ENCODE measurements around the gene ANKFY1. TPM values are rescaled to one million over a fixed set of nuclear protein-coding genes. Genes with fewer than 3 reads are reported as not detected.

The ANKFY1 gene
- polyA plus RNA-seq, 1 donor, result 57.7 TPM

DNA sequence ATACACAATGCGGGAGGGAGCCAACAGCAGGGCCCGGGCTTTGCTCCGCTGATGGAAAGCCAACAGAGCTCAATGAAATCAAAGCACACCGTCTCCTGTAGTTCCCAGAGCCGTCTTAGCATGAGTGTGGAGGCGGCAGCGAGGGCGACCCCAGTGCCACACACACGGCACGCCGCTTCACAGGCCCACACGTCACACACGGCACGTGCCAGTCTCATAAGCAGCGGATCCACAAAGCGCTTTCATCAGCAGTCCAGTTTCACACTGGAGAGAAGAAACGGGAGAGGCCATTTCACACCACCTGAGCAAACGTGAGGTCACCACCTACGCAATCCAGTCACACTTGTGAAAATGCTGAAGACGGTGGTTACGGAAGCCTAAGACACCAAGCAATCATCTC lies 86.0 kb downstream of the ANKFY1 start:
- no peak for DNase-seq

DNA sequence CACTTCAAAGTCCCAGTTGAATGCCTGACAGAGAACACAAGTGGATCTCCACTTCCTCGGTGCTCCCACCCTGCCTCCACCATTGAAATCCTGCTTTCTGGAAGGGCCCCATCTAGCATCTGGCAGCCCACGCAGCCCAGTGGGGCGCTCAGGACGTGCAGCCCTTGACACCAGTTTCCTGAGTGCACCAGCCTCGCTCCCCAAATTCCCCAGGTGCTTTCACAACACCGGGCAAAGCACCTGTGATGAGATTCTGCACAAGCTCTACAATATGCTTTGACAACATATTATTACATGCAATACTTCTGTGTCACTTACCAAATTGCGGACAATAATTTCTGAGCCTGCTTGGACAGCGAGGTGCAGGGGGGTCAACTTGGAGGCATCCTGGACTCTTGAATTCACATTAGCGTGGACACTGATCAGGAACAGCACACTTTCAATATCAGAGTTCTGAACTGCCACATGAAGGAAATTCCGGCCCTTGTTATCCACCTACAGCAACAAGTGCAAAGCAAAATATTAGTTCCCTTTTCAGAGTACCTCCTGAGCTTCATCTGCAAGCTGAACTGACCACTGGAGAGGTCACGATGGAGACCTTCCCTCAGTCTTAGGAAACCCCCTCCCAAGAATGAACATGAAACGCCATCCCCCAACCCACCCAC lies 86.8 kb downstream of the ANKFY1 start:
- no peak for DNase-seq

DNA sequence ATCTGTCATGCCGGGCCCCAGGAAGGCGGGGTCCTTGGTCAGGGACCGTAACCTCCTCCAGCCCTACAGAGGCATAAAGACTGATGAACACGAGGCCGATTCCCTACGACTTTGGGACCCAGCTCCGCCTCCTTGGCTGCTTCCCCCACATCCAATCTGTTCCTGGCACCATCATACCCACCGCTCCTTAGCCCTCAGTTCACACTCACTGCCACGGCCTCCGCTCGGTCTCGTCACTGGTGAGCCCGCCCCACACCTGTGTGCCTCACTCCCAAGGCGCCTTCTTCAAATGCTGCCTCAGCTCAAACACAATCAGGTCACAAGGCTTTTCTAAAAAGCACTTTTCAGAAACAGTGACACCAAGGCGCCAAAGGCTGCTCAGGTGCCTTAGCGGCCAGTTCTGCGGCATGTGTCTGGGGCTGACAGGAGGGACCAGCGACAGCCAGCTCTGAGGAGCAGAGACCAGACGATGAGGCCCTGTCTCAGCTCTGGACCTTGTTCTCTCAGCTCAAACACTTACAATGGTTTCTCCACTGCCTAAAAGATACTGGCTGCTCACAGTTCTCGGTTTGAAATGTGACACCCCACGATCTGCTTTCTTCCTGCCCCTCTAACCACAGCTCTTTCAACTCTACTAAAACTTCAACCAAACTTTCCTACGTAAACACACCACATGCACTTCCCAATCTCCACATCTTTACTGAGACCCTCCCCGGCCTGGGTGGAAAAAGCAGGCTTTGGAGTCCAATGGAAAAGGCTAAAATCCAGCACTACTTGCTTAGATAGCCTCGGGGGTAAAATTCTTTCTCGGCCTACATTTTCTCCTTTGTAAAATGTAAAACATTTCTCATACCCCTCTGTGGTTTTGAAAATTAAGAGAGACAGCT lies 87.6 kb downstream of the ANKFY1 start:
- DNase-seq, result peak; percentile 44

DNA sequence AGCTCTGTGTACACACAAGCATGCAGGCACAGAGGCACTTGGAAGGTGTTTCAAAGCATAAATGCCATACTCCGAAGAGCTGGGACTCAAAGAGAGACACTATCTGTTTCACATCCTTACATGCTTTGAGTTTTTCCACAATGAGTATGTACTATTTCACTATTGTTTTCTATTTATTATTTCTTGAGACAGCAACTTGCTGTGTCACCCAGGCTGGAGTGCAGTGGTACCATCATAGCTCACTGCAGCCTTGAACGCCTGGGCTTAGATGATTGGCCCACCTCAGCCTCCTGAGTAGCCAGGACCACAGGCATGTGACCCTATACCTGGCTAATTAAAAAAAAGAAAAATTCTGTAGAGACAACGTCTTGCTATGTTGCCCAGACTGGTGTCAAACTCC lies 89.2 kb downstream of the ANKFY1 start:
- DNase-seq, result no peak

DNA sequence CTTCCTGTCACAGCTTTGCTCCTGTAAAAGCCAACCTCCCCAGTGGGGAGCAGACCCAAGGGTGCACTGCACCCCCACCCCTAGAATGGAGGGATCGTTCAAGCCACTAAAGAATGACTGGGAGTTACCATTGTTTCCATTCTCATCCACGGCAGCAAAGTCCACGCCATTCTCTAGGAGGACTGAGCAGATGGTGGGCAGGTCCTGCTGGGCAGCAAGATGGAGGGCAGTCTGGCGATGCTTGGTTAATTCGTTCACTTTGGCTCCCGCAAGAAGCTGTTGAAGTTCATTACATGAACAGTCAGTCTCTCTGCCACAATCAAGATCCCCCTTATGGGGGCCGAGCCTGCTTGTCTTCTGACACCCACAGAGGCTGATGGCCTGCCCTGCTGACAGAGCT lies 90.0 kb downstream of the ANKFY1 start:
- no peak for DNase-seq

DNA sequence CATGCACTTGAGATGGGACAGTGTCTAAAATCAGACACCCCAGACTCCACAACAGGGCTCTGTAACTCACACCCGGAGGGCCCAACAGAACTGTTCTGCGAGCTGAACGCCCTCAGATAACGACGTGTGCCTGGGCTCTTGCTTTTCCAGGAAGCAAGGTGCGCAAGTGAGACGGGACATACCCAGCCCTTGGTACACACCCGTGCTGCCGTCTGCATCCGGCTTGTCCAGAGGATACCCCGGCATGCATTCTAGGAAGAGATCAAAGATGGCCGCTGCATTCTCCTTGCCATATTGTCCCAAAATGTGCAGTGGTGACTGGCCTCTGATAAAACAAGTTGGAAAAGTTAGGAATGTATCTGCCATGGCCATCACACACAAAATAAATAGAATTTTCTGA lies 91.4 kb downstream of the ANKFY1 start:
- no peak for DNase-seq

DNA sequence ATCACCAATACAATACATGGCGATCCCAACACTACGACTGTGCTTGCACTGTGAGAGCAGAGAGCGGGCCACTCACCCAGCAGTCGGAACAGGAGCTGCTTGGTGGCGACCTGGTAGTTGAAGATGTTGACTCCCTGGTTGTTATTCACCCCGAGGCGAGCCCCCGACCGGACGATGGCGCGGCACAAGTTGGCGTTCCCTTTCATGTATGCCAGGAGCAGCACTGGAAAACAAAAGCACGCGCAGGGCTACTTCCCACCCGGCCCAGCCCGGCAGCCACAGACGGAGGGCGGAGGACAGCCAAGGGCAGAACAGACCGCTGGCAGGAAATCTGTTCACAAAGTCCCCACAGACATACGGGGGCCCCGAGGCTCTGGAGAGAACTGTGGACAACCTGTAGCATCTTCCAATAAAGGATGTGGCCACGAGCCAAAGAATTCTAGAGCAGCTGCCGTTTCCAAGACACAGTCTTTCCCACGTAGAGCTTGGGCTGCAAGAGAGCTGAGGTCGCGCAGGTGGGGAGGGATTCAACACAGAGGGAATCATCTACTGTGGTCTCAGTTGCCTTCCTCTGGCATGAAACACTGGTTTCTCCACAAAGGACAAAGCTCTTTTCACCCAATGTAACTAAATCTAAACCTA lies 93.0 kb downstream of the ANKFY1 start:
- no peak for DNase-seq

DNA sequence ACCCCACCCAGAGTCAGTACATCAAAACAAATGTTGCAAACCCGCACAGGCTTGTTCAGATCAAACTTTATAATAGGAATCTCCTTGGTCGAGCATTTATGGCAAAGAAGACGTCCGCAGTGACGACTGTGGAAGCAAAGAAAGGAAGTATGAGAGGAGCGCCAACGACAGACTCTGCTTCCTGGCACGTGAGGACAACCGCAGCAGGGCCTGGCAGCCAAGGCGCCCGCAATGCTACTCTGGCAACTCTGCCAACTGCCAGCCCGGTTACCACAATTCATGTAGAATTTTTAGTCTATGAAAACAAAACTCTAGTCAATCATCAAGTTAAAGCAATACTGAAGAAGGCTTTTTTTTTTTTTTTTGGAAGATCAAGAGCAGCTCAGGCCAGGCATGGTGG lies 96.0 kb downstream of the ANKFY1 start:
- DNase-seq, result no peak

DNA sequence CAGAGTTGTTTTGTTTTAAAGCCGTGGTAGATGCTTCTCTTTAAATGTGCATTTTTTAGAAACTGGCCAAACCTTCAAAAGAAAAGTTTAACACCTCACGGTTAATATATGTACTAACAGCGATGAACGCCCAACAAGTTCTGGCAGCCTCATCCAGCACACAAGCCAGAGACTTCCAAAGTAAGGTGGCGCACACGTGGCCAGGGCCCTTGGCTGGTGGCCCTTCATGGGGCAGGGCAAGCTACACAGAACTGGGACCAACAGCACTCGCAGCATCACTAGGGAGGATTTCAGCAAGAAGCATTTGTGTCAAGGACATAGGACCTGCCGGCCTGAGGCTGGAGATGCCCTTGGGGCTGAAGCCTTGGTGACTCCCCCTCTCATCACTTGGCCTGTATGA lies 97.4 kb downstream of the ANKFY1 start:
- no peak for DNase-seq

DNA sequence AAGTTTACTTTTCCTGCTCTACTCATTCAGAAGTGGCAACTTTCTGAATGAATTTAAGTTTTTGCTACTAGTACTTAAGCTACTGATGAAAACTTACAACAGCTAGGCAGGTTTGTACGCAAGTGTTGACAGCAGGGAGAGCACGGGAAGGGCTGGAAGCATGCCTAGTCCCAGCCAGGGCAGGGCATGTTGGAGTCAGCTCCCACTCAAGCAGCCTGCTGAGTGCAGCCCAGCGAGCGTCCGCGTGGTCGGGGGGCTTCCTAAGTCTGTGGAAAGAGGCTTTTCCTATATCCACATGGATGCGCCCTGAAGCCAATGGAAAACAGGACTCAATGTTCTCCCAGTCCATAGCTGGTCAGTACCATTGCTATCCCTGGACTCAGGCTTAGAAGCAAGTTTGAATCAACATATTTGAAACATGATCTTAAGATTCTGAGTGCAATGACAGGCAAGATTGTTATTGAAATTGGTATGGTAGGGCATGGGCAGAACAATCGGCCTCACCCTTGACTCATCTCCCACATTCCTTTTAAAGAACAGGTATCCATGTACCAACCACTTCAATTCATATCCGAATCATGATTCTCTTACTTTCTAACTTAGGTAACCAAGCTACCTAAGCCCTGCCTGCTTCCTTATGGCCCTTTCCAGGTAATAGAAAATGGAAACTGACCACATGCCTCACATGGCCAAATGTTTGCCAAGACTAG lies 98.3 kb downstream of the ANKFY1 start:
- DNase-seq, result no peak

DNA sequence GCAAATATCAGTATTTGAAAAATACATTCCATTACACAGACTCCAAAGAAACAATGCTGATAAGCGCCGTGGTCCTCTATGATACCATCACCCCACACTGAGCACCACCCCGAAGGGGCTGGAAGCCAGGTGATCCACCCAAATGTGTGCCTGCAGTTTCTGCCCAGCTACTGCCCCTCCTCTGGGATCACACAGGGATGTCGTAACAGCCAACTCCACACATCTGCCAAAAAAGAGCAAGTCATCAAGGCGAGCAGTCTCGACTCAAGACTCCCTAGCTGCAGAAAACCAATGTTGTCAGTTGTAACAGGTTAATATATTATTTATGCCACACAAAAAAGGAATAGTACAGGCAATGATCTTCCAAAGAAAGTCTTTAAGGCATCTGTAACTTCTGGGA lies 99.8 kb downstream of the ANKFY1 start:
- no peak for DNase-seq

DNA sequence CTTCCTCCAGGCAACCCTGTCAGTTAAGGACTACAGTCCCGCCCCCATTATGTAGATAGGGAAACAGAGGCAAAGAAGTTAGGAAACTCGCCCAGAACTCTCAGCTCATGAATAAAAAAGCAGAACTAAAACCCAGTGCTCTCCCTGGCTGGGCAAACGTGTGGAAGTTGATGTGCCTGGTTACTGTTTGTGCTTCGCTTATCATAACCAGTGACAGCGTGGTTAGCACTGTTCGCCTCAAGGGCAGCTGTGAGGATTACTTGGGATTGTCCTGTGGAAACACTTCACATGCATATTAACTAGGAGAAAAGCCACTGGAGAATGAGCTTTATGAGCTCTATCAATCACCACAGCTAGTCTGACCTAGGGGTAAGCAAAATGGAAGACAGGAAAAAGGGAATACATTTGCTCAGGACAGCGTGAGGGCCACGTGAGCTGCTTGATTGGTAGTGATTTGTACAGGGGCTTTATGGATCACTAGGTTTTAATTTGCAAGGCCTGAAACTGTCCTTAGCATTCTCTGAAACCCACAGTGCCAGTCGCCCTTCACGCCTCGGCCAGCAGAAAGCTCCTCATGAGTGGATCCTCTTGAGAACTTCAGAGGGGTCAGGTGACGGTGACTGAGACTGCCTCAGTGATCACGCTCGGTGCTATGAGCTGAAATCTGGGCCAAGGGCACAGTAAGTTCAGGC lies 100.9 kb downstream of the ANKFY1 start:
- peak; percentile 53 for DNase-seq

DNA sequence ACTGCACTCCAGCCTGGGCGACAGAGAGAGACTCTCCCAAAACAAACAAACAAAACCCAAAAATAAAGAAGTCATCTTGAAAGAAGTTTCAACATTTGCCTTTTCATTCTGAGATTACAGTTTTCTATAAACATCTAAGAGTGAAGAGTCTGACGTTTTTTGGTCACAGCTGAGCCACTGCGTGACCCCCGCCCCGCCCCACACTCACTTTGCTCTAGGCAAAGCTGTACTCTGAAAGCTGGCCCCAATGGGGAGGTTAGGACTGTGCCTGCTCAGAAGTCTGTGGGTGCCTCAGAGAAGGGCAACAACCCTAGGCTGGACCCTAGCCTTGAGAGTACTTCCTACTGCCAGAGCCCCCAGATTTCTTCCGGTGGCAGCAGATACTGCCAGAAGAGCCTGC lies 101.5 kb downstream of the ANKFY1 start:
- DNase-seq, result no peak

DNA sequence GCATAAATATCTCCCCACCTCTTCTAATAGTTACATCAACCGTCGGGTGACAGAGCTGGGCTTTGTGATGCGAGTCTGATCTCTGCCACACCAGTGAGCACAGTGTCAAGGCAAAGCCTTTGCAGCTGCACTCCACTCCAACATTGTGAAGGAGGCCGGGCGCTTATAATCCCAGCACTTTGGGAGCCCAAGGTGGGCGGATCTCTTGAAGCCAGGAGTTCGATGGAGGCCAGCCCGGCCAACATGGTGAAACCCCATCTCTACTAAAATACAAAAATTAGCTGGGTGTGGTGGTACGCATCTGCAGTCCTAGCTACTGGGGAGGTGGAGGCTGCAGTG lies 101.8 kb downstream of the ANKFY1 start:
- DNase-seq, result no peak

DNA sequence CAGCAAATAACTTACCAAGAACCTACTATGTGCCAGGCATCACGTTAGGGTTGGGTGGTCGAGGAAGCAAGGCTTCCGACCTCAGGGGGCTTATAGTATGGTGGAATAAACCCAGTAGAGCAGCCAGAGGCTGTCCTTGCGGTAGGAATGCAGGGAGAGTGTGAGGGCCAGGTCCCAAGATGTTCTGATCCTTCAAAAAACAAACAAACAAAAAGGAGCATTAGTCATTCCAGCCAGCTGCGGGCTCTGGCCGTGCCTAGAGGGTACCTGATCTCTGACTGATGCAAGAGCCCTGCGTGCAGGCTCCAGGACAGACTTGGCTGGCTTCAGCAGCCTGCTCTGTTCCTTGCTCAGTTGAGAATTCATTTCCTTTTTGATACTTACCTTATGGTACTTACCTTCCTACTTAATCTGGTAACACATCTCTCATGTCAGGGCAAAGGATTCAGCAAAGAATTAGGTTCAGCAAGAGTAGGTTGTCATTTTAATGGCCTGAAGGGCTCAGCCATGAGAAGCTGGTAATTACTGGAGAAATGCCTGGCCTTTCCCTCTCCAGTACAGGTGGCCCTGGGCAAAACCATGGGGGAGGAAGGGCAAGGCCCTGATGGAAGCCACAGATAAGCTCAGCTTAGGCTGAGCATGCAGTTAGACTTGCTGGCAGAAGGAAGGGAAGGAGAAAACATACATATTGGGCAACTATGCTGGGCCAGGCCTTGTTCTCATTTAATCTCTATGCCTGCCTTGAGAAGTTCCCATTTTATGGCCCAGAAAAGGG lies 102.4 kb downstream of the ANKFY1 start:
- no peak for DNase-seq

DNA sequence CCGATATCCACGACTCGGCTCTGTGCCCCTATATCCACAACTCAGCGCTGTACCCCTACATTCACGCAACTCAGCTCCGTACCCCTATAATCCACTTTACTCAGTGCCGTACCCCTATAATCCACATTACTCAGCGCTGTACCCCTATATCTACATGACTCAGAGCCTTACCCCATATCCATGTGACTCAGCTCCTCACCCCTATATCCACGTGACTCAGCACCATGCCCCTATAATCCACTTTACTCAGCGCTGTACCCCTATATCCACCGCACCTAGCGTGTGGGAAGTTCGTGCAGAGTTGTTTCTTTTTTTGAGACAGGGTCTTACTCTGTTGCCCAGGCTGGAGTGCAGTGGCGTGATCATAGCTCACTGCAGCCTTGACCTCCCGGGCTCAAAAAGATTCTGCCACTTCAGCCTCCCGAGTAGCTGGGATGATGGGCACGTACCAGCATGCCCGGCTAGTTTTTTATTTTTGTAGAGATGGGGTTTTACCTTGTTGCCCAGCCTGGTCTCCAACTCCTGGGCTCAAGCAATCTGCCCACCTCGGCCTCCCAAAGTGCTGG lies 103.4 kb downstream of the ANKFY1 start:
- DNase-seq, result no peak

DNA sequence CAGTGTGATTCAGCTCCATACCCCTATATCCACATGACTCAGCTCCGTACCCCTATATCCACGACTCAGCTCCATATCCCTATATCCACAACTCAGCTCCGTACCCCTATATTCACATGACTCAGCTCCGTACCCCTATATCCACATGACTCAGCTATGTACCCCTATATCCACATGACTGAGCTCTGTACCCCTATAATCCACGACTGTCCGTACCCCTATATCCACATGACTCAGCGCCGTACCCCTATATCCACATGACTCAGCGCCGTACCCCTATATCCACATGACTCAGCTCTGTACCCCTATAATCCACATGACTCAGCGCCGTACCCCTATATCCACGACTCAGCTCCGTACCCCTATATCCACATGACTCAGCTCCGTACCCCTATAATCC lies 104.0 kb downstream of the ANKFY1 start:
- no peak for DNase-seq

DNA sequence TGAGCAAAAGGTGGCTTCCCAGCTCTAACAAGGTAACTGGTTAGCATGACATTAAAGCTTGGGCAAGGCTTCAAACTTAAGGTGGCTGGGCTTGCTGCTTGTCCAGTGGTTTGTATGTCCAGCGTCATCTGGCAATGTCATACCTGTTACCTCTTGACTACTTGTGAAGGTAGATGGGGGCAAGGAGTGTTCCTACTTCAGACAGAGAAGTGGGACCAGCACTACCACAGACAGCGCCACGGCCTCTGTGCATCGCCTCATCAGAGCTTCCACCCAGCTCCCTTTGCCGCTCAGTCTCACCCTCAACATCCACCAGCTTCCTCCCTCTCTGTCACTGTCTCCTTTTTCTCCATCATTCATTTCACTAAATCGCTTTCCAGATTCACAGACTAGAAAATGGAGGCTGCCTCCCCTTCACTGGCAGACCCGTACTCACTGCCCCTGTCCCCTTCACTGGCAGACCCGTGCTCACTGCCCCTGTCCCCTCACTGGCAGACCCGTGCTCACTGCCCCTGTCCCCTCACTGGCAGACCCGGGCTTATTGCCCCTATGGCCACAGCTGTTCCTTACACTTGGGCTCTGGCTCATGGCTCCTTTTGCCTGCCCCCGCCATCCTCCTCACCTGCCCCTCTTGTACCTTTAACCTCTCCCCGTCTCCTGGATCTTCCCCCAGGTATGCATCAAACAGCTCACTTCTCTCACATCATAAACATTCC lies 106.0 kb downstream of the ANKFY1 start:
- no peak for DNase-seq

DNA sequence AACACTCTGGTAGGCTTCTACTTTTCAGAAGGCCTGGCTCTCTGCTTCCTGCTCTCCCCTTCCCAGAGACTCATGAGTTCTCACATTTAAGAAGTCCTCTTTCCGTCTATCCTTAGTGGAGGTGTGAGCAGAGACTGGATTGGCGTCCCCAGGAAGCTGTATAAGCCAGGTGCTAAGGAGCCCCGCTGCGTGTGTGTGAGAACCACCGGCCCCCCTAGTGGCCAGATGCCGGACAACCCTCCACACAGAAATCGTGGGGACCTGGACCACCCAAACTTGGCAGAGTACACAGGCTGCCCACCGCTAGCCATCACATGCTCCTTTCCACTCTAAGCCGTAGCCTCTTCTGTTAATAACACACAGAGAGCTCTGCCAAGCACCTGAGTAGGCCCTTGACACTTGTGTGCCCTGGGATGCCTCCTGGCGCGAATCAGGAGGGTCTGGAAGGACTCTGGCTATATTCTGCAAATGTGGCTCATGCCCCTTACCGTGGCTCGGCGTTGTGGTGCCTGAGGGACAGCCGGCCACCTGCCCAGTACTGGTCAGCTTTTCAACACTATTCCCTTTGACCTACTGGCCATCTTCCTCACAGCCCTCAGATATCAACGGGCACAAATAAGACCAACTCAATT lies 106.9 kb downstream of the ANKFY1 start:
- no peak for DNase-seq
